ENCODE data around the gene ID2. TPM values are rescaled to one million over a fixed set of nuclear protein-coding genes. Genes with fewer than 3 reads are reported as not detected.
A peak's percentile ranks its signal among the peaks of the same experiment; 100 is the strongest.

The ID2 gene
- total RNA-seq, 1 experiment from 2014 or later: 2.1 TPM

DNA sequence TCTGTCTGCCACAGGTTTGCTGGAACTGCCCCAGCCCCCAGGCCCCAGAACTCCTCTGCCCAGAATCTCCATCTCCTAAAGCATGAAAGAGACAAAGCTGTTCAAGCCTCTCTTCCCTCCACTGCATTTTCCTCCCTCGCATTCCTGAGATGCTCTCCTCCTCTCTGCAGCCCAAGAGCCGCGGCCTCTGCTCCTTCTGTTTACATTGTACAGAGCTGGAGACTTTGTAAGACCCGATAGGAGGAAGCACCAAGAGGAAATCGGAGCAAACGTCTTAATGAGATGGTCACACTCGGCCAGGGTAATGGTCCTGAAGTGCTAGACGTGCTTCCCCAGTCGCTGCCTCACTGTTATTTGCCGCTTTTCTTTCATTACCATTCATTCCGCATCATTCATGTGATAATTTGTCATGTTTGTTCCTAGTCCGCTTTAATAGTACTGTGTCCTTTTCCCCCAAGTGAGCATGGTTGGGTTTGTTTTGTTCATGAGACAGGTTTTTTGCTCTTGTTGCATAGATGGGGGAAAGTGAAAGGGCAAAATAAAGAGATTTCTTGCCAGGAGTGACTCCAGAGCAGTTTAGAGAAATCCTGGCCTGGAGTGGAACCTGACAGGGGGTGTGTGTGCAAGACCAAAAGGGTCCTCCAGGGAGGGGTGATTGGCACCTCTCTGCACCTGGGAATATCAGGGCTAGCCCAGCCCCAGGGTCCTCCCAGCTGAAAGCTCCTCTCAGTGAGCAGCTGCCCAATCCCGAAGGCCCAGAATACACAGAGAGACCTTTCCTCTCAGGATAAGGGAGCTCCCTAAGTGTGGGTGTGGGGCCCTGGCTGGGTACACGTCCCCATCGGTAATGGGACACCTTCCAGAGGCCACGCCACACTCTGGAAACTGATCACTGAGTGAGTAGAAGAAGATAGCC is 44.9 kb upstream of the ID2 start:
- BruUV-seq (replicated peaks): no TSS peak
- peak; percentile 65 for ATAC-seq
- Histone ChIP-seq H3K27me3 (ENCODE audit: control insufficient read depth, insufficient read depth, low read length) (no peaks in the 10 kb centered on the region), H3K27ac (ENCODE audit: low read length) (no peak overlapping the region), H3K36me3 (ENCODE audit: control insufficient read depth, insufficient read depth, low read length) (no peaks in the 10 kb centered on the region), H3K9me3 (ENCODE audit: control insufficient read depth, insufficient read depth, low read depth, low read length) (no peaks in the 10 kb centered on the region), H3K4me3 (ENCODE audit: low read depth in 2 of 2, low read length in 2 of 2) (no peak overlapping the region), H3K4me1 (ENCODE audit: control insufficient read depth, insufficient read depth, low read length) (peaks cover 4% of the 10 kb centered on the region; the same call in 1 of the 2 replicates)
- DNase-seq (ENCODE audit: low read depth, low spot score): no peak
- intact Hi-C loops (cut with micrococcal nuclease; ENCODE audit: unreplicated experiment) (no loop called here), in situ Hi-C loops (cut with HindIII; ENCODE audit: low pct_unique_long_range_greater_than_20kb, low sequenced_read_pairs) (no loop called here)
- ChIA-PET POLR2A (no interaction called here), CTCF (no interaction called here)
- TF ChIP-seq, protein P1, sequence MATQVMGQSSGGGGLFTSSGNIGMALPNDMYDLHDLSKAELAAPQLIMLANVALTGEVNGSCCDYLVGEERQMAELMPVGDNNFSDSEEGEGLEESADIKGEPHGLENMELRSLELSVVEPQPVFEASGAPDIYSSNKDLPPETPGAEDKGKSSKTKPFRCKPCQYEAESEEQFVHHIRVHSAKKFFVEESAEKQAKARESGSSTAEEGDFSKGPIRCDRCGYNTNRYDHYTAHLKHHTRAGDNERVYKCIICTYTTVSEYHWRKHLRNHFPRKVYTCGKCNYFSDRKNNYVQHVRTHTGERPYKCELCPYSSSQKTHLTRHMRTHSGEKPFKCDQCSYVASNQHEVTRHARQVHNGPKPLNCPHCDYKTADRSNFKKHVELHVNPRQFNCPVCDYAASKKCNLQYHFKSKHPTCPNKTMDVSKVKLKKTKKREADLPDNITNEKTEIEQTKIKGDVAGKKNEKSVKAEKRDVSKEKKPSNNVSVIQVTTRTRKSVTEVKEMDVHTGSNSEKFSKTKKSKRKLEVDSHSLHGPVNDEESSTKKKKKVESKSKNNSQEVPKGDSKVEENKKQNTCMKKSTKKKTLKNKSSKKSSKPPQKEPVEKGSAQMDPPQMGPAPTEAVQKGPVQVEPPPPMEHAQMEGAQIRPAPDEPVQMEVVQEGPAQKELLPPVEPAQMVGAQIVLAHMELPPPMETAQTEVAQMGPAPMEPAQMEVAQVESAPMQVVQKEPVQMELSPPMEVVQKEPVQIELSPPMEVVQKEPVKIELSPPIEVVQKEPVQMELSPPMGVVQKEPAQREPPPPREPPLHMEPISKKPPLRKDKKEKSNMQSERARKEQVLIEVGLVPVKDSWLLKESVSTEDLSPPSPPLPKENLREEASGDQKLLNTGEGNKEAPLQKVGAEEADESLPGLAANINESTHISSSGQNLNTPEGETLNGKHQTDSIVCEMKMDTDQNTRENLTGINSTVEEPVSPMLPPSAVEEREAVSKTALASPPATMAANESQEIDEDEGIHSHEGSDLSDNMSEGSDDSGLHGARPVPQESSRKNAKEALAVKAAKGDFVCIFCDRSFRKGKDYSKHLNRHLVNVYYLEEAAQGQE (IDR thresholded peaks at IDR 0.05; ENCODE audit: insufficient read depth in 1 of 2, low read depth in 2 of 2, low read length in 1 of 2): no peak
- TF ChIP-seq TCF7L2 (IDR thresholded peaks at IDR 0.05; ENCODE audit: low read depth, low read length) (no peak), POLR2AphosphoS5 (IDR thresholded peaks at IDR 0.05; ENCODE audit: low read depth, low read length) (no peak), SIN3A (IDR thresholded peaks at IDR 0.05; ENCODE audit: borderline replicate concordance, insufficient read depth, low read depth, low read length) (no peak)
- TF ChIP-seq, protein P2, sequence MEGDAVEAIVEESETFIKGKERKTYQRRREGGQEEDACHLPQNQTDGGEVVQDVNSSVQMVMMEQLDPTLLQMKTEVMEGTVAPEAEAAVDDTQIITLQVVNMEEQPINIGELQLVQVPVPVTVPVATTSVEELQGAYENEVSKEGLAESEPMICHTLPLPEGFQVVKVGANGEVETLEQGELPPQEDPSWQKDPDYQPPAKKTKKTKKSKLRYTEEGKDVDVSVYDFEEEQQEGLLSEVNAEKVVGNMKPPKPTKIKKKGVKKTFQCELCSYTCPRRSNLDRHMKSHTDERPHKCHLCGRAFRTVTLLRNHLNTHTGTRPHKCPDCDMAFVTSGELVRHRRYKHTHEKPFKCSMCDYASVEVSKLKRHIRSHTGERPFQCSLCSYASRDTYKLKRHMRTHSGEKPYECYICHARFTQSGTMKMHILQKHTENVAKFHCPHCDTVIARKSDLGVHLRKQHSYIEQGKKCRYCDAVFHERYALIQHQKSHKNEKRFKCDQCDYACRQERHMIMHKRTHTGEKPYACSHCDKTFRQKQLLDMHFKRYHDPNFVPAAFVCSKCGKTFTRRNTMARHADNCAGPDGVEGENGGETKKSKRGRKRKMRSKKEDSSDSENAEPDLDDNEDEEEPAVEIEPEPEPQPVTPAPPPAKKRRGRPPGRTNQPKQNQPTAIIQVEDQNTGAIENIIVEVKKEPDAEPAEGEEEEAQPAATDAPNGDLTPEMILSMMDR (IDR thresholded peaks at IDR 0.05): no peak

- POLR2A ChIA-PET: no interaction called here
- intact Hi-C loops (cut with micrococcal nuclease; ENCODE audit: unreplicated experiment) (no loop called here), in situ Hi-C loops (cut with HindIII; ENCODE audit: low pct_unique_long_range_greater_than_20kb, low sequenced_read_pairs) (no loop called here)
- TF ChIP-seq, protein P2 (IDR thresholded peaks at IDR 0.05): no peak
- no peak for TF ChIP-seq POLR2AphosphoS5 (IDR thresholded peaks at IDR 0.05; ENCODE audit: low read depth, low read length)
- TF ChIP-seq, protein P1 (IDR thresholded peaks at IDR 0.05; ENCODE audit: insufficient read depth in 1 of 2, low read depth in 2 of 2, low read length in 1 of 2): no peak
- TF ChIP-seq TCF7L2 (IDR thresholded peaks at IDR 0.05; ENCODE audit: low read depth, low read length): no peak
- TF ChIP-seq SIN3A (IDR thresholded peaks at IDR 0.05; ENCODE audit: borderline replicate concordance, insufficient read depth, low read depth, low read length): no peak
- Histone ChIP-seq H3K27ac (ENCODE audit: low read length) (no peak overlapping the region), H3K27me3 (ENCODE audit: control insufficient read depth, insufficient read depth, low read length) (no peaks in the 10 kb centered on the region), H3K9me3 (ENCODE audit: control insufficient read depth, insufficient read depth, low read depth, low read length) (no peaks in the 10 kb centered on the region), H3K36me3 (ENCODE audit: control insufficient read depth, insufficient read depth, low read length) (no peaks in the 10 kb centered on the region), H3K4me1 (ENCODE audit: control insufficient read depth, insufficient read depth, low read length) (peaks cover 4% of the 10 kb centered on the region; the same call in 1 of the 2 replicates), H3K4me3 (ENCODE audit: low read depth in 2 of 2, low read length in 2 of 2) (no peak overlapping the region)
- ATAC-seq (no peak), DNase-seq (ENCODE audit: low read depth, low spot score) (no peak)
- CTCF ChIA-PET: no interaction called here
- no TSS peak for BruUV-seq (replicated peaks)
Observed at GRCh38 chr2:8638327-8638726, 43.5 kb upstream of the ID2 start.
